G401 (cell line): ENCODE measurements around the gene GH1. TPM values are rescaled to one million over a fixed set of nuclear protein-coding genes. Genes with fewer than 3 reads are reported as not detected.
"Not testable (repeated sequence)": the region's sequence is repeated elsewhere in the genome, so short reads cannot be mapped to it uniquely, and the experiment has no call there.

Source experiments
- DNase-seq: peaks from one replicate; pipeline ENCODE4 v3.0.0-alpha.2; 2015; ENCODE audit warnings: low spot score
- in situ Hi-C: cut with HindIII; loops from 2 replicates; pipeline ENCODE4 v1.10.0; 2016; ENCODE audit warnings: low sequenced_read_pairs, mixed read lengths
- total RNA-seq: library from RNA; depleted of rRNA; stranded (reverse); fragments of >200 nt; shearing (Covaris generic); gene quantifications from 2 replicates; pipeline ENCODE4 v1.2.3, GENCODE V29; 2014; rRNA removed

GH1 gene
- total RNA-seq, 1 experiment from 2014 or later: not detected

DNA sequence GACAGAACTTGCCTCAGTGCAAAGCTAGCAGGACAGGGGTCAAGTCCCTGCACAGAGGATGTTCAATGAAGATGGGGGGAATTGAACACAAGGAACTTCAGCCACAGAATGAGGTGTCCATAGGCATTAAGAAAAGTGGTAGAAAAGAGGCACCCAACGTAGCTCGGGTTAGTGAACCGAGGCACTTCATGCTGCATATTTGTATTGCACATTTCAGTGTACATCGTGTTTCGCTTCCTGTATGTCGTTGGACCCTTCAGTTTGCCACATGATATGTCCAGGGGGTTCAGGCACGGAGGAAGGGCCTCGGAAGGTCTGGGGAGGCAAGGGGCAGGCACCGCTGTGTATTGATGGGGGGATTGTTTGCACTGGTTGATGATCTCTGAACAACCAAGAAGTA lies 40.2 kb downstream of the GH1 start:
- DNase-seq, in situ Hi-C loops: not testable (repeated sequence)

DNA sequence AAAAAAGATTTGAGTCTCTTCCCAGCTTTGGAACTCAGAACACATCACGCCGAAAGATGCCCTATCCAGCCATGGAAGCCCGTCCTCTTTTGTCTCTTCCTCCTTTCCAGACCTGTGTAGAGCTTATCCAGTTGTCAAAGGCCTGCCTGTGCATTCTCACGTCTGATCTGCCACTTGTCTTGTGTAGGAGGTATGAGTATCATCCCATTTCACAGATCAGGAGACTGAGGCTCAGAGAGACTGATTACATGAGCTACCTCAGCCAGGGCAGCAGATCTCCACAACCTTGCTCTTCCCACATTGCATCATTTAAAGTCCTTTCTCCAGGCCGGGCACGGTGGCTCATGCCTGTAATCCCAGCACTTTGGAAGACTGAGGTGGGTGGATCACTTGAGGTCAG lies 43.9 kb downstream of the GH1 start:
- DNase-seq, in situ Hi-C loops: not testable (repeated sequence)

DNA sequence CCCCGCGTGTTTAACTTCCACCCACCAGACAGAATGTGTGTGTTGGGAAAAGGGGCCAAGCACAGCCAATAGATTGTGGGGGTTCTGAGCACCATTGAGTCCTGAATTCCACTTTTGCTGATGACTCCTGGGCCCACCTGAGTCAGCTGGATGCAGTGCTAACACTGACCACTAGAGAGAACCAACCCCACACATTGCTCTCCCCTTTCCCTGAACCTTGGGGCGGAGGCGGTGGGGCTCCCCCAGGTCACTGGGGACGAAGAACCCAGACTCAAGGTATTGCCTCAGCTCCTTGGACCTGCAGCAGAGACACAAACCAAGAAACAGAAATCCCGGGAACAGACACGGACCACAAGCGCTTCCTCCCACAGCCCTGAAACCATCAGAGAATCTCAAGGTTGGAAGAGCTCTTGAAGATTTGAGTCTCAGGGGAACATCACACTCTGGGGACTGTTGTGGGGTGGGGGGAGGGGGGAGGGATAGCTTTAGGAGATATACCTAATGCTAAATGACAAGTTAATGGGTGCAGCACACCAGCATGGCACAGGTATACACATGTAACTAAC lies 44.5 kb downstream of the GH1 start:
- in situ Hi-C loops, DNase-seq: not testable (repeated sequence)

DNA sequence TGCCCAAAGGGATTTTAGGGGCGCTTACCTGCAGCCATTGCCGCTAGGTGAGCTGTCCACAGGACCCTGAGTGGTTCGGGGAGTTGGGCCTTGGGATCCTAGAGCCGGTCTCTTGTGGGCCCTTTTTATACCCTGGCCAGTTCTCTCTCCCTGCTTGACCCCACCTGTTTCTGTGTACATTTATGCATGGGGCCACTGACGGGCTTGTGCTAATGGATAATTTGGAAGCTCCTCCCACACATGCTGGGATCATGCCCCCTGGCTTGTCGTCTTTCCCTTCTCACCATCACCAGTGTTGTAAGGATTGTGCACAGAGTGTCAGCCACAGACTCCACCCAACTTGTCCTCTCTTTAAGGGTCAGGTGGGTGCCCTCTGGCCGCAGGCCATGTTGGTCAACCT lies 45.1 kb downstream of the GH1 start, which contains the start of gene CSH2:
Gene CSH2, minus strand, starts transcription at position 101 of the 400 bp plus-strand sequence. Its CDS starts 63 bp downstream, at position 38.
- DNase-seq, in situ Hi-C loops: not testable (repeated sequence)

DNA sequence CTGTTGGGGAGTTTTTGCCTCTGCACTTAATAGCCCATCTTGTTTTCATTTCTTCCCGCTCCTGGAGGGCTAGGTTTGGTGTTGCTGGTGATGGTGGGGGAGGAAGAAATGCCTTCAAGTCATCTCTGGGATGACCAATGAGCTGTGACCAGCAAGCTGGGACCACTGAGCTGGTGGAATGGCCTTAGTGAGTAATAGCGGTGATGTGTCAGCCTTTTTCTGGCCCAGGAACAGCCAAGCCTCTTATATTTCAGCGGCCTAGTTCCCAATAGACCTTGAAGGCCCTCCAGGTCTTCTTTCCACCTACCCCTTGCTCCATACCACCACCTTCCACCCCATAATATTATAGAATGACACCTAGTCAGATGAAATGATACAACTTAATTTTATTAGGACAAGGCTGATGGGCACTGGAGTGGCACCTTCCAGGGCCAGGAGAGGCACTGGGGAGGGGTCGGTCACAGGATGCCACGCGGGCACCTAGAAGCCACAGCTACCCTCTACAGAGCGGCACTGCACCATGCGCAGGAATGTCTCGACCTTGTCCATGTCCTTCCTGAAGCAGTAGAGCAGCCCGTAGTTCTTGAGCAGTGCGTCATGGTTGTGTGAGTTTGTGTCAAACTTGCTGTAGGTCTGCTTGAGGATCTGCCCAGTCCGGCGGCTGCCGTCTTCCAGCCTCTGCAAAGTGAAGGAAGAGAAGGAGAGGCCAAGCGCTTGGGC lies 46.8 kb downstream of the GH1 start:
- in situ Hi-C loops, DNase-seq: not testable (repeated sequence)

DNA sequence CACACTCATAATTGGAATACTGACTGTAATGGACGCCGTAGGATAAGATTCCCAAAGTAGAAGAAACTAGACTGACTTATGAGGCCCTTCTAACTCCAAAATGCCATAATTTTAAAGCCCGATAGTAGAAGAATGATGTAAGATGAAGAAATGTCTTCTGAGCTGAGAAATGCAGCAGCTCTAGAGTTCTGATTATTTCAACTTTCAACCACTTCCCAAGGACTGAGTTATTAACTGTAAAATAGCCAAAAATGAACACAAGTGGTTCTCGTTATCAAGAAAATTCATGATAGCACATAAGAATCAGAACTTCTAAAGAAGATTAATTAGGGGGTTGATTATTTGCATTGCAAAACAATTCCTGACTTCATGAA lies 48.4 kb downstream of the GH1 start:
- DNase-seq, in situ Hi-C loops: not testable (repeated sequence)

DNA sequence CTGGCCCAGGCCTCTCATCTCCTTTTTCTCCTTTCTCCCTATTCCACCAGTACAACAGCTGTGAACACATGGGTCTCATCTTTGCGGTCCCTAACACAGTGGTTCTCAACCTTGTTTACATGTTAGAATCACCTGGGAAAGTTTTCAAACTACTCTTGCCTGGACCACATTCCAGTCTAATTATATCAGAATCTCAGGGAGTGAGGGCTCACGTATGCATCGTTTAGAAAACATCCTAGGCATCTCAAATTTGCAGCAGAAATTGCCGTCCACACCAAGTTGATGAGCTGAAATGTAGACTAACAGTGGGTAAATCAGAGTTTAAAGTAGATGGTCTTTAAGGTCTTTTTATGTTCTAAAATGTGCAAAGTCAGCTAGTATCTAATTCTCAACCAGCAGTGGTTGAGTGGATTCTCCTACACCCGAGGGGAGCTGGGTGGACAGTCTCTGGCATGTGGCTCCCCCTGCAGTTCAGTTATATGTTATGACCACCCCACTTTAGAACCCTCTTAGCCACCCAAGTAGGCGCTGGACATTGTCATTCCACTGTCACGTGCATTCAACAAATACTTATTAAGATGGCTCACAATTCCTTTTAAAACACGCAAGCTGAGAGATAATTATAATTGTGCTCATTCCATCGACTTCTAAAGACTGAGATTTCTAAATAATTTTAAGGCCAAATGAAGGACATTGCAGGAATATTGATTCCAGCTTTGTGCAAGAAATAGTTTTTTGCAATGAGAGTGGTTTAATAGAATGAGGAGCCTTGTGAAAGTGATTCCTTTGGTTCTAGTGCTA lies 48.9 kb downstream of the GH1 start:
- DNase-seq, in situ Hi-C loops: not testable (repeated sequence)

Other genes starting within 250 kb of the GH1 start
- 51.6 and 72.5 TPM in 2 replicates for gene LIMD2, start 218.7 kb downstream of the GH1 start, total RNA-seq
- gene STRADA, start 177.0 kb downstream of the GH1 start, total RNA-seq: 15.3 and 26.8 TPM in 2 replicates
- gene CCDC47, start 145.2 kb downstream of the GH1 start, total RNA-seq: 32.4 and 52.8 TPM in 2 replicates
- gene DDX42, start 144.7 kb downstream of the GH1 start, total RNA-seq: 28.1 and 52.8 TPM in 2 replicates
- 114 and 133 TPM in 2 replicates for gene PSMC5, start 91.4 kb downstream of the GH1 start, total RNA-seq
- 58.2 and 71.0 TPM in 2 replicates for gene FTSJ3, start 91.2 kb downstream of the GH1 start, total RNA-seq
- 128 and 144 TPM in 2 replicates for gene SMARCD2, start 76.2 kb downstream of the GH1 start, total RNA-seq
- gene CSH2, start 45.2 kb downstream of the GH1 start, total RNA-seq: not detected in 2 replicates
- gene GH2, start 36.9 kb downstream of the GH1 start, total RNA-seq: not detected in 2 replicates
- not detected in 2 replicates for gene CSH1, start 22.3 kb downstream of the GH1 start, total RNA-seq
- gene CSHL1, start 7.6 kb downstream of the GH1 start, total RNA-seq: not detected in 2 replicates
- 1.3 TPM in 1 of 2 replicates, not detected in the other for gene CD79B, start 13.5 kb upstream of the GH1 start, total RNA-seq
- not detected in 2 replicates for gene SCN4A, start 54.1 kb upstream of the GH1 start, total RNA-seq
- gene PRR29, start 79.5 kb upstream of the GH1 start, total RNA-seq: 1.1 and 3.1 TPM in 2 replicates
- gene ICAM2, start 101.8 kb upstream of the GH1 start, total RNA-seq: not detected in 2 replicates
- gene ERN1, start 211.3 kb upstream of the GH1 start, total RNA-seq: 3.1 and 3.8 TPM in 2 replicates